Smooth muscle cell (in vitro differentiated cells): Measurements from ENCODE around the gene NECTIN1. TPM values are rescaled to one million over a fixed set of nuclear protein-coding genes. Genes with fewer than 3 reads are reported as not detected.

Source experiments
- DNase-seq: peaks from one replicate; lab custom pipeline; 2025; ENCODE audit not compliant: unreplicated experiment; lab: John Stamatoyannopoulos, UW
- H2AFZ ChIP-seq: fragments of 200-600 bp; sonication (generic); 2 replicates; pipeline ENCODE4 v1.6.0; 2016; ENCODE audit warnings: antibody characterized with exemption, low read depth, mild to moderate bottlenecking
- H3F3A ChIP-seq: fragments of 200-600 bp; sonication (generic); 2 replicates; pipeline ENCODE4 v1.6.0; 2017; ENCODE audit warnings: antibody characterized with exemption, low read depth
- H3K27ac ChIP-seq: fragments of 200-600 bp; sonication (generic); 2 replicates; pipeline ENCODE4 v1.5.1; 2016; ENCODE audit warnings: low read depth, mild to moderate bottlenecking
- H3K27me3 ChIP-seq: fragments of 200-600 bp; sonication (generic); 2 replicates; pipeline ENCODE4 v1.6.1; 2016; ENCODE audit warnings: low read depth, mild to moderate bottlenecking
- H3K36me3 ChIP-seq: fragments of 200-600 bp; sonication (generic); 2 replicates; pipeline ENCODE4 v1.5.1; 2016; ENCODE audit warnings: low read depth
- H3K4me1 ChIP-seq: fragments of 200-600 bp; sonication (generic); 2 replicates; pipeline ENCODE4 v1.5.1; 2016; ENCODE audit warnings: low read depth
- H3K4me2 ChIP-seq: fragments of 200-600 bp; sonication (generic); 2 replicates; pipeline ENCODE4 v1.6.0; 2016; ENCODE audit warnings: mild to moderate bottlenecking
- H3K4me3 ChIP-seq: fragments of 200-600 bp; sonication (generic); 2 replicates; pipeline ENCODE4 v1.5.1; 2016; ENCODE audit warnings: mild to moderate bottlenecking
- H3K79me2 ChIP-seq: fragments of 200-600 bp; sonication (generic); 2 replicates; pipeline ENCODE4 v1.6.0; 2016; ENCODE audit warnings: low read depth, mild to moderate bottlenecking
- H3K9ac ChIP-seq: fragments of 200-600 bp; sonication (generic); 2 replicates; pipeline ENCODE4 v1.6.0; 2016; ENCODE audit warnings: low read depth
- H3K9me3 ChIP-seq: fragments of 200-600 bp; sonication (generic); replicated peaks from 2 replicates; pipeline ENCODE4 v1.5.1; 2016; ENCODE audit warnings: low read depth
- H4K20me1 ChIP-seq: fragments of 200-600 bp; sonication (generic); 2 replicates; pipeline ENCODE4 v1.6.0; 2016; ENCODE audit warnings: low read depth
- CTCF ChIP-seq: fragments of 200-600 bp; sonication (generic); IDR thresholded peaks from 2 replicates; pipeline ENCODE4 v1.5.1; 2017; ENCODE audit warnings: borderline replicate concordance, mild to moderate bottlenecking, antibody characterized with exemption; ENCODE audit not compliant: insufficient read depth, poor library complexity, severe bottlenecking
- WGBS: methylation state at CpG from one replicate; pipeline ENCODE4 v1.1.7; 2016; ENCODE audit warnings: low lambda C conversion rate; 5-methylcytosine and 5-hydroxymethylcytosine counted together
- polyA plus RNA-seq: library from polyadenylated mRNA; unstranded; fragments of >200 nt; fragmentation: Nextera tagmentation; extraction: Ambion mirVana; gene quantifications from 2 replicates; pipeline ENCODE4 v1.2.1, GENCODE V29; 2016
- total RNA-seq: library from RNA; depleted of rRNA; stranded (reverse); fragments of >200 nt; gene quantifications from 2 replicates; pipeline ENCODE4 v1.2.3, GENCODE V29; 2014

NECTIN1 gene
- total and polyA plus RNA-seq, 2 experiments from 2014 or later: 4.9 to 10.1 TPM

GRCh38 chr11:119717839-119718534 is 11.0 kb downstream of the NECTIN1 start:
- Histone ChIP-seq H3K4me1 (peaks cover 41% of the 10 kb centered on the region), H3K27ac (no peak overlapping the region), H3F3A (no peaks in the 10 kb centered on the region), H3K9me3 (no peaks in the 10 kb centered on the region), H3K4me2 (no peak overlapping the region), H3K4me3 (no peak overlapping the region), H4K20me1 (peaks cover 97% of the 10 kb centered on the region), H3K27me3 (no peaks in the 10 kb centered on the region), H3K36me3 (no peaks in the 10 kb centered on the region), H3K9ac (no peak overlapping the region), H2AFZ (no peak overlapping the region), H3K79me2 (no peaks in the 10 kb centered on the region)
- TF ChIP-seq CTCF: no peak
- 83% methylated on average over 14 of the region's 14 CpGs for WGBS
- DNase-seq: no peak

GRCh38 chr11:119716582-119717498 is 12.2 kb downstream of the NECTIN1 start:
- Histone ChIP-seq H3K4me1 (peaks cover 45% of the 10 kb centered on the region), H3F3A (no peaks in the 10 kb centered on the region), H3K4me3 (no peak overlapping the region)

GRCh38 chr11:119714590-119714989 is 14.4 kb downstream of the NECTIN1 start:
- H3K79me2 ChIP-seq: no peaks in the 10 kb centered on the region
- no peak for DNase-seq
- H3K4me1 ChIP-seq: peaks cover 40% of the 10 kb centered on the region
- no peaks in the 10 kb centered on the region for H3F3A ChIP-seq
- no peak overlapping the region for H3K4me2 ChIP-seq
- TF ChIP-seq CTCF: no peak
- no peaks in the 10 kb centered on the region for H3K36me3 ChIP-seq
- H3K9me3 ChIP-seq: no peaks in the 10 kb centered on the region
- peaks cover 92% of the 10 kb centered on the region for H4K20me1 ChIP-seq
- no peak overlapping the region for H2AFZ ChIP-seq
- 68% methylated on average over 6 of the region's 6 CpGs for WGBS
- H3K27me3 ChIP-seq: no peaks in the 10 kb centered on the region
- no peak overlapping the region for H3K27ac ChIP-seq
- H3K4me3 ChIP-seq: no peak overlapping the region
- no peak overlapping the region for H3K9ac ChIP-seq

More at GRCh38 chr11:119716582-119717498, 12.2 kb downstream of the NECTIN1 start:
- WGBS: 91% methylated on average over 30 of the region's 30 CpGs
- no peak overlapping the region for H3K9ac ChIP-seq
- no peak overlapping the region for H3K27ac ChIP-seq
- no peak for DNase-seq
- no peaks in the 10 kb centered on the region for H3K36me3 ChIP-seq
- H4K20me1 ChIP-seq: peaks cover 96% of the 10 kb centered on the region
- no peaks in the 10 kb centered on the region for H3K27me3 ChIP-seq
- no peak overlapping the region for H2AFZ ChIP-seq
- no peak for TF ChIP-seq CTCF
- H3K9me3 ChIP-seq: no peaks in the 10 kb centered on the region
- H3K79me2 ChIP-seq: no peaks in the 10 kb centered on the region
- H3K4me2 ChIP-seq: no peak overlapping the region
